SH-SY5Y (cell line): ENCODE data around the gene MYCN.

ENCODE experiments used
- GATA2 ChIP-seq: IDR thresholded peaks from 2 replicates; pipeline ENCODE4 v1.6.1; 2011; ENCODE audit warnings: mild to moderate bottlenecking, low read depth, low read length
- GATA3 ChIP-seq: IDR thresholded peaks from 2 replicates; pipeline ENCODE4 v1.6.1; 2011; ENCODE audit warnings: low read depth, mild to moderate bottlenecking, low read length, moderate library complexity

- TF ChIP-seq GATA3 = no peak
- TF ChIP-seq GATA2 = peak; percentile 31; the same call in 1 of the 2 replicates
Observed at GRCh38 chr2:15973481-15974401, 33.4 kb downstream of the MYCN start.
